Endothelial cell of umbilical vein (primary cell): Measurements from ENCODE around the gene CCDC74B. TPM values are rescaled to one million over a fixed set of nuclear protein-coding genes. Genes with fewer than 3 reads are reported as not detected.

ENCODE experiments used
- BruUV-seq: library from RNA; stranded (reverse); fragments of 400-500 nt; replicated peaks from 2 replicates; lab custom pipeline; 2021; lab: Mats Ljungman, UMichigan
- CTCF ChIA-PET: fragments of 300-600, 350-600 bp; sonication (Branson Sonifier 250); formaldehyde crosslinking; loops from one replicate; lab custom pipeline; 2021; ENCODE audit warnings: antibody characterized with exemption, inconsistent platforms; lab: Charles Lee
- POLR2A ChIA-PET: fragments of 300-600, 350-600 bp; sonication (Branson Sonifier 250); formaldehyde crosslinking; loops from one replicate; lab custom pipeline; 2021; ENCODE audit warnings: antibody characterized with exemption, inconsistent platforms; lab: Charles Lee
- DNase-seq: peaks from one replicate; pipeline ENCODE4 v3.0.0-alpha.2; 2011; ENCODE audit warnings: low read depth, low spot score
- FAIRE-seq: peaks from 2 replicates; lab custom pipeline; 2011; peaks lifted over from hg19 to GRCh38; lab: Jason Lieb, UNC
- H2AFZ ChIP-seq: 2 replicates; pipeline ENCODE4 v1.6.0; 2012; ENCODE audit warnings: low read depth, low read length, control low read depth, inconsistent platforms
- H3K27ac ChIP-seq: 2 replicates; pipeline ENCODE4 v1.5.1; 2011; ENCODE audit warnings: low read depth, mild to moderate bottlenecking, control low read depth, low read length, moderate library complexity; ENCODE audit not compliant: insufficient read depth
- H3K27me3 ChIP-seq, 2 experiments: 2 replicates each; pipeline versions ENCODE4 v1.6.0 to v1.6.1; 2011; ENCODE audit warnings: low read length in 2 of 2, mixed read lengths in 1 of 2; ENCODE audit not compliant: control insufficient read depth in 2 of 2, insufficient read depth in 2 of 2
- H3K36me3 ChIP-seq, 2 experiments: 2 replicates in 1 of 2; 3 replicates in 1 of 2; pipeline ENCODE4 v1.5.1; 2011; ENCODE audit warnings: low read length in 2 of 2, mild to moderate bottlenecking in 1 of 2, moderate library complexity in 1 of 2; ENCODE audit not compliant: control insufficient read depth in 2 of 2, insufficient read depth in 2 of 2; ENCODE audit errors: extremely low read depth in 1 of 2
- H3K4me1 ChIP-seq: 3 replicates; pipeline ENCODE4 v1.5.1; 2011; ENCODE audit warnings: mild to moderate bottlenecking, low read length; ENCODE audit not compliant: control insufficient read depth, insufficient read depth; ENCODE audit errors: extremely low read depth
- H3K4me2 ChIP-seq: 2 replicates; pipeline ENCODE4 v1.6.1; 2011; ENCODE audit warnings: low read length, control low read depth, mixed read lengths; ENCODE audit not compliant: insufficient read depth
- H3K4me3 ChIP-seq, 3 experiments: fragments of 200-600 bp in 1 of 3; sonication (generic), shearing (Covaris generic) in 1 of 3; replicated peaks in 1 of 3; 2 replicates each; pipeline ENCODE4 v1.5.1; 2011 to 2016; ENCODE audit warnings: control low read depth in 3 of 3, low read length in 3 of 3, mild to moderate bottlenecking in 2 of 3, inconsistent platforms in 1 of 3, low read depth in 1 of 3, moderate library complexity in 1 of 3; ENCODE audit not compliant: insufficient read depth in 1 of 3
- H3K79me2 ChIP-seq: 2 replicates; pipeline ENCODE4 v1.6.0; 2012; ENCODE audit warnings: low read length, inconsistent platforms; ENCODE audit not compliant: control insufficient read depth, insufficient read depth
- H3K9ac ChIP-seq: replicated peaks from 2 replicates; pipeline ENCODE3; 2011; ENCODE audit warnings: low read length, control low read depth; ENCODE audit not compliant: insufficient read depth; ENCODE audit errors: extremely low read depth
- H3K9me1 ChIP-seq: replicated peaks from 3 replicates; pipeline ENCODE4 v1.6.0; 2011; ENCODE audit warnings: mild to moderate bottlenecking, low read length; ENCODE audit not compliant: control insufficient read depth, insufficient read depth; ENCODE audit errors: extremely low read depth
- H3K9me3 ChIP-seq: replicated peaks from 2 replicates; pipeline ENCODE4 v1.5.1; 2012; ENCODE audit warnings: low read length, inconsistent platforms; ENCODE audit not compliant: control insufficient read depth, insufficient read depth
- H4K20me1 ChIP-seq: replicated peaks from 2 replicates; pipeline ENCODE3; 2011; ENCODE audit warnings: mild to moderate bottlenecking, low read length; ENCODE audit not compliant: control insufficient read depth, insufficient read depth; ENCODE audit errors: extremely low read depth
- CTCF ChIP-seq, 2 donors: IDR thresholded peaks; 1 replicate in 1 of 2; 2 replicates in 1 of 2; pipeline ENCODE4 v1.5.1; 2011; ENCODE audit warnings: low read length in 2 of 2, mild to moderate bottlenecking in 2 of 2, moderate library complexity in 2 of 2, control low read depth in 1 of 2, inconsistent platforms in 1 of 2, low read depth in 1 of 2; ENCODE audit not compliant: insufficient read depth in 1 of 2; ENCODE audit errors: extremely low read depth in 1 of 2
- EZH2 ChIP-seq: IDR thresholded peaks from 2 replicates; pipeline ENCODE4 v1.6.1; 2012; ENCODE audit warnings: borderline replicate concordance, low read depth, mild to moderate bottlenecking, moderate library complexity, low read length, inconsistent platforms; ENCODE audit not compliant: severe bottlenecking
- FOS ChIP-seq: IDR thresholded peaks from 2 replicates; pipeline ENCODE4 v1.6.1; 2011; ENCODE audit warnings: mild to moderate bottlenecking, low read length, moderate library complexity, borderline replicate concordance; ENCODE audit not compliant: insufficient read depth
- GATA2 ChIP-seq: IDR thresholded peaks from 2 replicates; pipeline ENCODE4 v1.7.0; 2011; ENCODE audit warnings: low read depth, mild to moderate bottlenecking, moderate library complexity, mixed read lengths, low read length; ENCODE audit not compliant: insufficient read length, insufficient read depth
- JUN ChIP-seq: IDR thresholded peaks from 2 replicates; pipeline ENCODE4 v1.6.1; 2011; ENCODE audit warnings: borderline replicate concordance, low read depth; ENCODE audit not compliant: insufficient read length, insufficient read depth
- MYC ChIP-seq: IDR thresholded peaks from one replicate; pipeline ENCODE4 v1.6.1; 2011; ENCODE audit warnings: mild to moderate bottlenecking, low read depth, low read length
- POLR2A ChIP-seq: IDR thresholded peaks from 2 replicates; pipeline ENCODE4 v1.6.1; 2012; ENCODE audit warnings: low read depth, mild to moderate bottlenecking, control low read depth, low read length
- POLR2AphosphoS5 ChIP-seq: IDR thresholded peaks from 2 replicates; pipeline ENCODE4 v1.6.1; 2012; ENCODE audit warnings: low read depth, mild to moderate bottlenecking, control low read depth, low read length, moderate library complexity; ENCODE audit not compliant: insufficient read depth
- dilution Hi-C: fragments of 300-500 bp; cut with MboI; formaldehyde crosslinking; loops from one replicate; pipeline ENCODE4 v1.15.0; 2019; ENCODE audit warnings: low sequenced_read_pairs; ENCODE audit not compliant: extremely low pct_ligation_motif_present
- intact Hi-C: fragments of 100-400 bp; cut with micrococcal nuclease; formaldehyde crosslinking; loops from one replicate; pipeline ENCODE4 v1.10.0; 2022
- polyA plus RNA-seq, 4 experiments: library from polyadenylated mRNA; depleted of rRNA in 3 of 4; stranded (reverse) in 3 of 4; unstranded in 1 of 4; fragments of >200 nt; gene quantifications; 2 replicates each; pipeline versions ENCODE4 v1.2.1 to v1.2.3, GENCODE V29; 2011 to 2012; ENCODE audit warnings: missing spikeins in 1 of 4
- total RNA-seq: library from RNA; stranded (reverse); gene quantifications from 2 replicates; pipeline ENCODE4 v1.2.3, GENCODE V29; 2021
- TF ChIP-seq, protein P1 (sequence below): IDR thresholded peaks from 2 replicates; pipeline ENCODE4 v1.6.1; 2011; ENCODE audit not compliant: insufficient read depth, insufficient read length

CCDC74B gene
- total and polyA plus RNA-seq, 2 donors (not counting 3 experiments of a cell fraction or from before 2014, with no cell fraction given), result 4.6 to 4.8 TPM

GRCh38 chr2:130183512-130184373 is 38.8 kb upstream of the CCDC74B start:
- POLR2A ChIA-PET, result no interaction called here

More at GRCh38 chr2:130183512-130184373, 38.8 kb upstream of the CCDC74B start:
- Histone ChIP-seq H3K4me2 (peak overlapping the region; percentile 80), H3K9ac (peak overlapping the region; percentile 16), H3K9me1 (no peaks in the 10 kb centered on the region), H3K79me2 (peaks cover 56% of the 10 kb centered on the region), H3K4me3 (peak overlapping the region in 2 of 3 experiments; percentile 52 to 77), H3K9me3 (no peaks in the 10 kb centered on the region), H3K27me3 (no peaks in the 10 kb centered on the region), H3K4me1 (peaks cover 11% of the 10 kb centered on the region), H2AFZ (peak overlapping the region; percentile 30), H3K36me3 (peaks cover 0 to 5% of the 10 kb centered on the region in 2 experiments), H4K20me1 (no peaks in the 10 kb centered on the region), H3K27ac (no peak overlapping the region)
- CTCF ChIA-PET, result interaction anchor here (0.9 to 1.9 kb wide), 3 partner anchors 9 to 149 kb away, joined by 3 to 7 read pairs (median 4); no protein-coding TSS in a partner anchor
- intact Hi-C loops (loop anchor here (5.0 kb wide), 1 partner anchor 246 kb away; no protein-coding TSS in a partner anchor), dilution Hi-C loops (no loop called here)
- DNase-seq (peak; percentile 21), FAIRE-seq (no peak)
- TF ChIP-seq, protein P1, sequence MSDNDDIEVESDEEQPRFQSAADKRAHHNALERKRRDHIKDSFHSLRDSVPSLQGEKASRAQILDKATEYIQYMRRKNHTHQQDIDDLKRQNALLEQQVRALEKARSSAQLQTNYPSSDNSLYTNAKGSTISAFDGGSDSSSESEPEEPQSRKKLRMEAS, result no peak
- TF ChIP-seq GATA2, result no peak
- TF ChIP-seq POLR2AphosphoS5, result no peak
- no peak for TF ChIP-seq MYC
- no peak for TF ChIP-seq POLR2A
- no peak for TF ChIP-seq FOS
- no peak for TF ChIP-seq CTCF (IDR thresholded peaks at IDR 0.05; ENCODE audit: extremely low read depth in 1 of 2, insufficient read depth in 1 of 2, low read depth in 1 of 2, low read length in 2 of 2)
- no peak for TF ChIP-seq EZH2
- TF ChIP-seq JUN, result no peak
- BruUV-seq, result TSS peak; percentile 27
